HG03460 (cell line): ENCODE measurements around the gene BORCS8.
"Not testable (repeated sequence)": the region's sequence is repeated elsewhere in the genome, so short reads cannot be mapped to it uniquely, and the experiment has no call there.

ENCODE experiments used
- ATAC-seq: cut with Tn5 transposase; IDR thresholded peaks from one replicate; pipeline ENCODE4 v1.9.1; 2021; ENCODE audit not compliant: unreplicated experiment

The BORCS8 gene

DNA sequence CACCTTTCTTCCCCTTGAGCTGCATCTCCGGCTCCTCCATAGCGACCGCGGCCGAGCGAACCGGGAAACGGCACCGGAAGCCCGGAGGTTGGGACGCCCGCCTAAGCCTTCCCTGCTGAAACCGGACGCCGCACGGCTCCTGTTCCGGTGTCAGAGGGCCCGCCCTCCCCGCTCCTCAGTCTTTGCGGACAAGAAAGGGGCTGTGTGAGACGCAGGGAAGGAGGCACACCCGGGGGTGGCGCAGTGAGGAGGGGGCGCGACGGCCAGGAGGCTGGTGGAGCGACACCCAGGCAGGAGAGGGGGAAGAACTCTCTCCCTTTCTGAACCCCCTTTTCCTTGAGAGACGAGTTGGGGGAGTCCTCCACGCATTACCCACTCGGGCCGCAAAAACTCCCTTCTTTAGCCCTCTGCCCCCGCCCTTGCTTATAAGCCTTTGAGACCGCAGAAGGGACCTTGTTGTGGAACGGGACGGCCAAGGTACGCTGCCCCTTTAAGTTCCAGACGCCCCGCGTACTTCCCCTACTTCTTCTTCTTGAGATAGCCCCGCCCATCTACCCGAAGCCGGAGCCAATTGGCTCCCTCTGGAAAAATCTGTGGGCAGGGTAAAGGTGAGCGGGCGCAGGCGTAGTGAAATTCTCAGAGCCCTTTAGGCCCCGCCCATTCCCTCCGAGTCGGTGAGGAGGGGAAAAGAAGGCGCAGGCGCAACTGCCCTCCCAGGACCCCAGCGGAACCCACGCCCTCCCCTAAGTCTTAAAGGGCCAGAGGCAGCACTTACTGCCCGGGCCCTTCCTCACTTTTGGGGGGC is at the start of gene BORCS8, which contains the start of gene RFXANK:
TSS of gene BORCS8 (minus strand) at position 75 of the 805 bp plus-strand sequence. CDS start at position 40, 35 bp downstream.
TSS of gene RFXANK (plus strand) at position 181 of the 805 bp plus-strand sequence. CDS start 1,689 bp downstream, outside the sequence.
- peak; percentile 82 for ATAC-seq

- ATAC-seq: no peak
Observed at GRCh38 chr19:19240476-19240875, 48.5 kb upstream of the BORCS8 start.

GRCh38 chr19:19239675-19240074 is 47.7 kb upstream of the BORCS8 start:
- no peak for ATAC-seq

DNA sequence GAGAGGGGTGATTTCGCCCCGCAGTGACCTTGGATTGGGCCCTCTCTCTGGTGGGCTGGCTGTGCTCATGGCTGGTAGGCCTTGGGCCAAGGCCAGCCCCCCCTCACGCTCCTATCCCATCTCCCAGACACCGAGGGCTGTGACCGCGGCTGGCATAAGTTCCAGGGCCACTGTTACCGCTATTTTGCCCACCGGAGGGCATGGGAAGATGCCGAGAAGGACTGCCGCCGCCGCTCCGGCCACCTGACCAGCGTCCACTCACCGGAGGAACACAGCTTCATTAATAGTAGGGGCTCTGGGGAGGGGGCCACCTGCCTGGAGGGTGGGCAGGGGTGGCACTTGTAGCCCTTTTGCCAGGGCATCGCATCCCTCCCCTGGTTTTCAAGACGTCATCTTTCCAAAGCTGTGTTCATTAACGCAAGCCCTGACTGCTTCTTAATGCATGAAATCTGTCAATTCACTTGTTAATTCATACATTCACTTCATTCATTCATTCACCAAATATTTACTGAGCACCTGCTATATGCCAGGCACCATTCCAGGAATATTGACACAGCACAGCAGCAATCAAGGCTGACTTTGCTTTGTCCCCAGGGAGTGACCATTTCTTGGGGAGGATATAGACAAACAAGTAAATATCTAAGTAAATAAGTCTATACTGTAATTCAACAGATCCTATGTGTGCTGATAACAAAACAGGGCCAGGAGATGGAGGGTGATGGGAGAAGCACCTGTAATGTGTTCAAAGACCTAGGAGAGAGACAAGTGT is 46.4 kb upstream of the BORCS8 start:
- no peak for ATAC-seq

DNA sequence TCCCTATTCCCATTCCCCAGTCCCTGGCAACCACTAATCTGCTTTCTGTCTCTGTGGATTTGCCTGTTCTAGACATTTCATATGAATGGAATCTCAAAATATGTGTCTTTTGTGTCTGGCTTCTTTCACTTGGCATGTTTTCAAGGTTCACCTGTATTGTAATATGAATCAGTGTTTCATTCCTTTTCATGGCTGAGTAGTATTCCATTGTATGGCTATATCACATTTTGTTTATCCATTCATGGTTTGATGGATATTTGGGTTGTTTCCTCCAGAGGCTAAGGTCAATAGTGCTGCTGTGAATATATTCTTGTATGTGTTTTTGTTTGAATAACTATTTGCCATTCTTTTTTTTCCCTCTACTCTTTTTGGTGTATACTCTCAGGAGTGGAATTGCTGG is 44.2 kb upstream of the BORCS8 start:
- ATAC-seq: no peak

DNA sequence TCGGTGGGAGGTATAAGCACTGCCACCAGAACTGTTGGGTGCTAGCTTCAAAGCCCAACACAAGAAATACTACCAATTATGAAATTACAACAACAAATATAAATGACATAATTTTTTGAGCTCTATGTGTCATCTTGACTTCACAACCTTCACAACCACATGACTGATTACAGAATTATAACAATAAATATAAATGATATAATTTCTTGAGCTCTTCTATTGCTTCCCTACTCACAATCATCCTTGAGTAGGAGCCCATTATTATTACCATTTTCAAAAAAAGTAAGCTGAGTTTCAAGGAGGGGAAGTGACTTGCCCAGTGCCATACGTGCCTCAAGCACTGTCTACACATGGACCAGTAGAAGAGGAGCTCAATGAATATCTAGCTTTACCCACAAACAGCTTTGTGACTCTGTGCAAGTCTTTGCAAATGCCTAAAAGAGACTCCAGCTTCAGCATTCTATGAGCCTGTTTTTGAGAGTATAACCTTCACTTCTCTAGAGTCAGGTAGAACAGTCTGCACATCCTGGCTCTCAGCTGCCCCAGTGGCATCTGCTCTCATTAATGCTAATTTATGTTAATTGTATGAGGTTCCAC is 42.4 kb upstream of the BORCS8 start:
- no peak for ATAC-seq

DNA sequence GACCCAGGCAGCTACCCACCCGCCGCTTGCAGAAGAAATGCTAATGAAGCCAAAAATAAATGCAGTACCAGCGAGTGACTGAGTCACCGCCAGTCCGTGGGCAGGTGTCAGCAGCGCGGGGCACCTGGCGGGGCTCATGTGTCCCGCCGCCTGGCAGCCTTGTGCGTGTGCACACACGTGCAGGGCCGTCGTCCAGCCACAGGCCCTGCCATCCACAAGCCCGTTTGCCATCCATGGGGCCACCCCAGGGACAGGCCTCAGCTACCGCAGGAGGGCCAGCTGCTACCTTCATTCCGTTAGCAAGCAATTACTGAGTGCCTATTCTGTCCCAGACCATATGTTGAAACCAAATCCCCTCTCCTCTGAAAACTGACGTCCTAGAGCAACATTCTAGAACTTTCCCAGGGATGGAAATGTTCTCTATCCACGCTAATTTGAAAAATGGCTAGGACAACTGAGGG is 40.3 kb upstream of the BORCS8 start:
- no peak for ATAC-seq

DNA sequence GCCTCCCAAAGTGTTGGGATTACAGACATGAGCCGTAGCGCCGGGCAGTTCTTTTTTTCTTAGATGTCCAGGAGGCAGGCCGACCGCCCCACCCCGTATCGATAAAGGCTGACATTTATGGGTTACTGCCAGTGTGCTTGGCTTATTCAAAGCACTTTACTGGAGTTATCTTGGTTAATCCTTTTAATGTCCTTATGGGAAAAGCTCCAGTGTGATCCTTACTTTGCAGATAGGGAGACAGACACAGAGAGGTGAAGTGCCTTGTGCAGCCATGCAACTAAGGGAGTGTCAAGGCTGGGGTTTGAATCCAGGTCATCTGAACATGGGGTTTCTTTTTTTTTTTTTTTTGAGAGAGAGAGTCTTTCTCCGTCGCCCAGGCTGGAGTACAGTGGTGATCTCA is 39.0 kb upstream of the BORCS8 start:
- ATAC-seq: no peak

- no peak for ATAC-seq
Observed at GRCh38 chr19:19229701-19230100, 37.7 kb upstream of the BORCS8 start.

DNA sequence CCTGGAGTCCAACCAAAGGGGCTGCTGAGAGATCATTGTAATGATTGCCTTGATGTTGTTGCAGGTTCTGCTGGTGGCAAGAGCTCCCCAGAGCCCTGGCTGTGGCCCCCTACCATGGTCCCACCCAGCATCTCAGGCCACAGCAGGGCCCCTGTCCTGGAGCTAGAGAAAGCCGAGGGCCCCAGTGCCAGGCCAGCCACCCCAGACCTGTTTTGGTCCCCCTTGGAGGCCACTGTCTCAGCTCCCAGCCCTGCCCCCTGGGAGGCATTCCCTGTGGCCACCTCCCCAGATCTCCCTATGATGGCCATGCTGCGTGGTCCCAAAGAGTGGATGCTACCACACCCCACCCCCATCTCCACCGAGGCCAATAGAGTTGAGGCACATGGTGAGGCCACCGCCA is 35.3 kb upstream of the BORCS8 start:
- no peak for ATAC-seq

- ATAC-seq: no peak
Observed at GRCh38 chr19:19226663-19227062, 34.7 kb upstream of the BORCS8 start.

DNA sequence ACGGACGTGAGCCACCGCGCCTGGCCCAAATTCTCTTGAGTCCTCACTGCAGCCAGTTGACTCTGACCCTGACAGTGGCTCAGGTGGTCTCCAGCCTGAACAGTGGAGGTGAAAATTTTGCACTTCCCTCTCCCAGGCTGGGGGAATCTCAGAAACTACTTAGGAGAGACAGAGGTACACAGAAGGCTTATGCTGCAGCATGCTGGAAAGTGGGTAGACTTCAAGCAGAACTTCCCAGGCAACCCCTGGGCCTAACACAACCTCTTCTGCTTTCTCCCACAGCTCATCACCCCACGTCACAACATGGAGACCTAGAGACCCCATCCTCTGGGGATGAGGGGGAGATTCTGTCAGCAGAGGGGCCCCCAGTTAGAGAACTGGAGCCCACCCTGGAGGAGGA is 34.3 kb upstream of the BORCS8 start:
- no peak for ATAC-seq

GRCh38 chr19:19224852-19225494 is 33.0 kb upstream of the BORCS8 start:
- no peak for ATAC-seq

GRCh38 chr19:19224150-19224851 is 32.3 kb upstream of the BORCS8 start:
- no peak for ATAC-seq

GRCh38 chr19:19223636-19224035 is 31.7 kb upstream of the BORCS8 start:
- no peak for ATAC-seq

DNA sequence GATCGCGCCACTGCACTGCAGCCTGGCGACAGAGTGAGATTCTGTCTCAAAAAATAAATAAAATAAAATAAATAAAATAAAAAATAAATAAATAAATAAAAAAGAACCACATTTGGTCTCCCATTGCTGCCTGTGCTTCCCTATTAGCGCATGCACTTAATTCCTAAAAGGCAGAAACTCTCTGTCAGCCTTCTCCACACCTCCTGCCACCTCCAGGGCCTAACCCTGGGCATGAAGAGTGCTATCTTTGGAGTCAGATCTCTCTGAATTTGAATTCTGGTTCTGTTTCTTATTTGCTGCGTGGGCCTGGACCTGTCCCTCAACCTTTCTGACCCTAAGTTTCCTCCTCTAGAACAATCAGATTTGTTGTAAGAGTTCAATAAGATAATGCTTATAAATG is 31.1 kb upstream of the BORCS8 start:
- ATAC-seq: no peak

- not testable (repeated sequence) for ATAC-seq
Observed at GRCh38 chr19:19221000-19221399, 29.0 kb upstream of the BORCS8 start.

DNA sequence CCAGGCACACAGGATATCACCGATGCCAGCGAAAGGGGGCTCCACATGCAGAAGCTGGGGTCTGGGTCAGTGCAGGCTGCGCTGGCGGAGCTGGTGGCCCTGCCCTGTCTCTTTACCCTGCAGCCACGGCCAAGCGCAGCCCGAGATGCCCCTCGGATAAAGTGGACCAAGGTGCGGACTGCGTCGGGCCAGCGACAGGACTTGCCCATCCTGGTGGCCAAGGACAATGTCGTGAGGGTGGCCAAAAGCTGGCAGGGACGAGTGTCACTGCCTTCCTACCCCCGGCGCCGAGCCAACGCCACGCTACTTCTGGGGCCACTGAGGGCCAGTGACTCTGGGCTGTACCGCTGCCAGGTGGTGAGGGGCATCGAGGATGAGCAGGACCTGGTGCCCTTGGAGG is 27.0 kb upstream of the BORCS8 start:
- no peak for ATAC-seq

GRCh38 chr19:19217099-19217498 is 25.1 kb upstream of the BORCS8 start:
- no peak for ATAC-seq

- ATAC-seq: no peak
Observed at GRCh38 chr19:19215792-19216191, 23.8 kb upstream of the BORCS8 start.

GRCh38 chr19:19214892-19215291 is 22.9 kb upstream of the BORCS8 start:
- ATAC-seq: no peak
